GM19463 (cell line): ENCODE results near the gene LSM12.

Experiments
- ATAC-seq: cut with Tn5 transposase; IDR thresholded peaks from one replicate; pipeline ENCODE4 v1.9.1; 2021; ENCODE audit warnings: mild to moderate bottlenecking, moderate library complexity; ENCODE audit not compliant: unreplicated experiment

Gene LSM12

DNA sequence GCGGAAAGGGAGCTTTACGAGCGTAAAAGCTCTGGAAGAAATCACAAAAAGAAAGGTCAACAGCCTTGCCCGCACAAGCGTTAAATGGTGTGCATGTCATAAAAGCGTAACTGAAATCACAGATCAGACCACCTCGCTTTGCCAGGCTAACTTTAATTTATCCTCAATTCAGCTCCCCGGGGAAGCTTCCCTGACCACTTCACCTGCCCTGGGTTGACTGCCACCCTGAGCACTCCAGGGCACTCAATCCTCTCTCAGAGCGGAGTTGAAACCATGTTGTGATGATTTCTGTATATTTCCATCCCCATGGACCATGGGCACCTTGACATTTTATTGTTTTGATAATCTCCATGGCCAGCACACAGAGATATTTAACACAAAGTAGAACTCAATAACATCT lies 78.2 kb downstream of the LSM12 start:
- ATAC-seq: no peak

GRCh38 chr17:43987131-43988021 lies 79.1 kb downstream of the LSM12 start:
- ATAC-seq: no peak

GRCh38 chr17:43986225-43986981 lies 80.1 kb downstream of the LSM12 start:
- ATAC-seq: no peak

GRCh38 chr17:43984521-43984920 lies 82.0 kb downstream of the LSM12 start:
- ATAC-seq: no peak
